Activated CD4-positive, alpha-beta T cell treated with anti-CD3 and anti-CD28 coated beads for 36 hours (primary cell): ENCODE measurements around the gene RAPGEF6. TPM values are rescaled to one million over a fixed set of nuclear protein-coding genes. Genes with fewer than 3 reads are reported as not detected.
"Not testable (repeated sequence)": the region's sequence is repeated elsewhere in the genome, so short reads cannot be mapped to it uniquely, and the experiment has no call there.

Experiments used
- ATAC-seq: fragments of 200-7000 bp; cut with Tn5 transposase; one replicate; pipeline ENCODE4 v1.10.0; 2021; ENCODE audit warnings: mild to moderate bottlenecking, moderate library complexity
- CTCF ChIA-PET: fragments of 350-600 bp; sonication (Branson Sonifier 250); formaldehyde crosslinking; loops from one replicate; lab custom pipeline; 2021; ENCODE audit warnings: antibody characterized with exemption; lab: Charles Lee
- POLR2A ChIA-PET: fragments of 350-600 bp; sonication (Branson Sonifier 250); formaldehyde crosslinking; loops from one replicate; lab custom pipeline; 2021; ENCODE audit warnings: antibody characterized with exemption, inconsistent platforms; lab: Charles Lee
- DNase-seq: peaks from one replicate; pipeline ENCODE4 v3.0.0-alpha.2; 2020
- H3K27ac Mint-ChIP-seq: one replicate; pipeline ENCODE4 v1.8.0; 2021; ENCODE audit warnings: mixed read lengths
- H3K27me3 Mint-ChIP-seq: one replicate; pipeline ENCODE4 v1.8.0; 2021; ENCODE audit warnings: mixed read lengths
- H3K36me3 Mint-ChIP-seq: one replicate; pipeline ENCODE4 v1.8.0; 2021; ENCODE audit warnings: low read depth, mixed read lengths
- H3K4me1 Mint-ChIP-seq: one replicate; pipeline ENCODE4 v1.8.0; 2021; ENCODE audit warnings: mixed read lengths
- H3K4me3 Mint-ChIP-seq: one replicate; pipeline ENCODE4 v1.8.0; 2021; ENCODE audit warnings: mild to moderate bottlenecking, moderate library complexity, mixed read lengths
- H3K9me3 Mint-ChIP-seq: one replicate; pipeline ENCODE4 v1.8.0; 2021; ENCODE audit warnings: low read depth, mixed read lengths
- intact Hi-C, 2 experiments: fragments of 100-400 bp; cut with DNase I in 1 of 2; cut with micrococcal nuclease in 1 of 2; formaldehyde crosslinking; loops; one replicate each; pipeline versions ENCODE4 v1.14.2 to v1.15.1; 2022 to 2024; cut with DNase I, micrococcal nuclease
- total RNA-seq, 2 experiments: library from RNA; stranded (reverse); gene quantifications; one replicate each; pipeline ENCODE4 v1.2.3, GENCODE V29; 2021

The RAPGEF6 gene
- total RNA-seq, 2 experiments from 2014 or later: 26.5 to 30.5 TPM

GRCh38 chr5:131405674-131406073, 229.4 kb downstream of the RAPGEF6 start:
- ChIA-PET CTCF (interaction anchor here (0.7 to 1.9 kb wide), 6 partner anchors 10 to 196 kb away, joined by 3 to 8 read pairs (median 3); no protein-coding TSS in a partner anchor), POLR2A (no interaction called here)
- Mint-ChIP-seq H3K4me1 (peaks cover 5% of the 10 kb centered on the region), H3K9me3 (peaks cover 13% of the 10 kb centered on the region), H3K36me3 (peaks cover 79% of the 10 kb centered on the region), H3K27ac (peak overlapping the region; percentile 13), H3K4me3 (no peak overlapping the region), H3K27me3 (no peaks in the 10 kb centered on the region)
- intact Hi-C loops: no loop called here
- DNase-seq (no peak), ATAC-seq (no peak)

DNA sequence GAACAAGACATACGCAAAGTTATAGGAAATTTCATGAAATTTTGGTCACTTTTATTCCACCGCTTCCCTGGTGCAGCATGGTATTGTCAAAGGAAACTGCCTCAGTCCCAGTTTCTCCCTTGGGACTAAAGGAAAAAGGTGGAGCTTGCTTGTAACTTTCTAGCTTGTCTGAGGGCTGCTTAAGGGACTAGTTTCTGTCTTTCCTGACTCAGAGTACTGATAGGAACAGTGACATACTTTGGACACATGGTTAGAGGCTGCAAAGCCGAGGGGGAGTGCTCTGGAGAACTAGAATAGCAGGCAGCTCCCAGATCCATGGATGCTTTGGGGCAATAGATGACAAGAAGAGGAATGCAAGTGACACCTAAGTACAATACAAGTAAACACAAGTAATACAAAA, 234.4 kb downstream of the RAPGEF6 start:
- H3K9me3 Mint-ChIP-seq: peaks cover 18% of the 10 kb centered on the region
- DNase-seq (no peak), ATAC-seq (no peak)
- intact Hi-C loops: no loop called here
- peak overlapping the region; percentile 4 for H3K4me3 Mint-ChIP-seq
- no peaks in the 10 kb centered on the region for H3K27me3 Mint-ChIP-seq
- peak overlapping the region; percentile 55 for H3K27ac Mint-ChIP-seq
- CTCF ChIA-PET: interaction anchor here (1.3 kb wide), 2 partner anchors 10 to 14 kb away, joined by 3 to 4 read pairs; no protein-coding TSS in a partner anchor
- H3K4me1 Mint-ChIP-seq: peaks cover 34% of the 10 kb centered on the region
- POLR2A ChIA-PET: interaction anchor here (0.5 kb wide), 1 partner anchor 133 kb away, joined by 4 read pairs; no protein-coding TSS in a partner anchor
- H3K36me3 Mint-ChIP-seq: peaks cover 84% of the 10 kb centered on the region

DNA sequence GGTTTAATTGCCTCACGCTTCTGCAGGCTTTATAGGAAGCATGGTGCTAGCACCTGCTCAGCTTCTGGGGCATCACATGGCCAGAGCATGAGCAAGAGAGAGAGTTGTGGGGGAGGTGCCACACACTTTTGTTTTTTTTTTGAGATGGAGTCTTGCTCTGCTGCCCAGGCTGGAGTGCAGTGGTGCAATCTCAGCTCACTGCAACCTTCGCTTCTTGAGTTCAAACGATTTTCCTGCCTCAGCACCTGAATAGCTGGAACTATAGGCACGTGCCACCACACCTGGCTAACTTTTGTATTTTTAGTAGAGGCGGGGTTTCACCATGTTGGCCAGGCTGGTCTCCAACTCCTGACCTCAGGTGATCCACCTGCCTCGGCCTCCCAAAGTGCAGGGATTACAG, 236.0 kb downstream of the RAPGEF6 start:
- H3K4me3 Mint-ChIP-seq, H3K27me3 Mint-ChIP-seq, intact Hi-C loops, DNase-seq, CTCF ChIA-PET, POLR2A ChIA-PET: not testable (repeated sequence)
- Mint-ChIP-seq H3K9me3 (peaks cover 18% of the 10 kb centered on the region), H3K36me3 (peaks cover 85% of the 10 kb centered on the region), H3K27ac (peak overlapping the region; percentile 23), H3K4me1 (peaks cover 47% of the 10 kb centered on the region)
- ATAC-seq: peak; percentile 13

GRCh38 chr5:131396630-131397273, 238.3 kb downstream of the RAPGEF6 start:
- peaks cover 86% of the 10 kb centered on the region for H3K36me3 Mint-ChIP-seq
- peaks cover 9% of the 10 kb centered on the region for H3K9me3 Mint-ChIP-seq
- DNase-seq (no peak), ATAC-seq (no peak)
- CTCF ChIA-PET: interaction anchor here (1.1 to 2.7 kb wide), 8 partner anchors 12 to 138 kb away, joined by 3 to 15 read pairs (median 5); no protein-coding TSS in a partner anchor
- H3K4me1 Mint-ChIP-seq: peaks cover 69% of the 10 kb centered on the region
- H3K27ac Mint-ChIP-seq: peak overlapping the region; percentile 90
- POLR2A ChIA-PET: interaction anchor here (1.0 to 1.4 kb wide), 2 partner anchors 11 to 133 kb away, joined by 4 to 7 read pairs; partner anchors contain the start of gene CDC42SE2
- H3K4me3 Mint-ChIP-seq: peak overlapping the region; percentile 49
- H3K27me3 Mint-ChIP-seq: no peaks in the 10 kb centered on the region
- intact Hi-C loops: loop anchor here (2.0 kb wide), 2 partner anchors 20 to 140 kb away; no protein-coding TSS in a partner anchor

- Mint-ChIP-seq H3K36me3 (peaks cover 86% of the 10 kb centered on the region), H3K27ac (peak overlapping the region; percentile 90), H3K4me3 (peak overlapping the region; percentile 49), H3K9me3 (peaks cover 9% of the 10 kb centered on the region), H3K4me1 (peaks cover 75% of the 10 kb centered on the region), H3K27me3 (no peaks in the 10 kb centered on the region)
- ATAC-seq: peak; percentile 79
- peak; percentile 52 for DNase-seq
- intact Hi-C loops: loop anchor here (2.0 kb wide), 2 partner anchors 21 to 141 kb away; no protein-coding TSS in a partner anchor
- ChIA-PET CTCF (interaction anchor here (0.6 to 2.7 kb wide), 10 partner anchors 11 to 137 kb away, joined by 3 to 15 read pairs (median 5); no protein-coding TSS in a partner anchor), POLR2A (interaction anchor here (0.6 to 1.4 kb wide), 5 partner anchors 11 to 732 kb away, joined by 3 to 7 read pairs (median 4); partner anchors contain the start of gene CDC42SE2)
Measured at GRCh38 chr5:131396015-131396414, 239.0 kb downstream of the RAPGEF6 start.

DNA sequence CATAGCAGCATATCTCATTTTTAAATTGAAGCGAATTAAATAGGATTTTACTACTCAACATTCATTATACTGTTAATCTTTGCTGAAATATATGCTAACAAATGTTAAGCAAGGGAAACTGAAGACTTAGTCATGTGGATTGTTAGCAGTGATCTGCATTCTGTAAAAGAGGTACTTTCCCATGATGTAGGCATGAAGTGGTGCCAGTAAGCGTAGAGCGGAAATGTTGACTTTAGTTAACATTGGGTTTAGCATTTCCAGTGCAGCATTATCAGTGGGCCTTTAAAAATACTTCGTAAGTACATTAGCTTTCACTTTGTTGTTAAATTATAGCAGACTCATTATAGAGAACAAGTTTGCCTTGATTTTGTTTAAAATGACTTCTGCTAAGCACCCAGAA, 240.9 kb downstream of the RAPGEF6 start:
- Mint-ChIP-seq H3K27me3 (no peaks in the 10 kb centered on the region), H3K4me3 (peak overlapping the region; percentile 65), H3K4me1 (peaks cover 85% of the 10 kb centered on the region), H3K9me3 (peaks cover 3% of the 10 kb centered on the region), H3K27ac (peak overlapping the region; percentile 97), H3K36me3 (peaks cover 89% of the 10 kb centered on the region)
- ChIA-PET CTCF (interaction anchor here (1.4 to 2.6 kb wide), 2 partner anchors 21 to 142 kb away, joined by 4 to 15 read pairs; no protein-coding TSS in a partner anchor), POLR2A (interaction anchor here (1.1 kb wide), 1 partner anchor 12 kb away, joined by 4 read pairs; no protein-coding TSS in a partner anchor)
- intact Hi-C loops: loop anchor here (1.0 to 5.0 kb wide), 4 partner anchors 12 to 708 kb away; no protein-coding TSS in a partner anchor
- DNase-seq (peak; percentile 68), ATAC-seq (peak; percentile 68)

DNA sequence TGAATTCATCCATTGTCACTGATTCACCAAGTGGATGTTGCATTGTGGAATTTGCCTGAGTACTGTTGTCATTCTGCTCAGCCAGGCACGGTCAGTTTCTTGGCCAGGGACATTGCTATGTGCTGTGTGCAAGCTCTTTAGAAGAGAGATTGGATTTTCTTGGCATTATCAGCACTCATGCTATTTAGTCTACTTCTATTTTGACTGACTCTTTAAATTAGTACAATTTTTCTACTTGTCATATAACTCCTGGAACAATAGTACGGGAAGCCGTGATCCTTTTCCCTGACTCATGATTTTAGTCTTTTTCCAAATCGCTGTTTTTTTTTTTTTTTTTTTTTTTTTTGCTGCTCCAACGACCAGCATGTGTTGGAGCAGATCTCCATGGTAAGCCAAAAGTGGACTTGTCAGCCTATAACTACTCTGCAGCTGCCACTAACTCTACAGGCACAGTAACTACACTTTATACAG, 241.5 kb downstream of the RAPGEF6 start:
- no peaks in the 10 kb centered on the region for H3K9me3 Mint-ChIP-seq
- H3K27me3 Mint-ChIP-seq: no peaks in the 10 kb centered on the region
- DNase-seq (no peak), ATAC-seq (no peak)
- peak overlapping the region; percentile 65 for H3K4me3 Mint-ChIP-seq
- intact Hi-C loops: loop anchor here in 1 of 2 experiments (5.0 kb wide), 2 partner anchors 629 to 709 kb away; no protein-coding TSS in a partner anchor
- peaks cover 85% of the 10 kb centered on the region for H3K4me1 Mint-ChIP-seq
- CTCF ChIA-PET: interaction anchor here (1.4 kb wide), 1 partner anchor 142 kb away, joined by 4 read pairs; no protein-coding TSS in a partner anchor
- peak overlapping the region; percentile 97 for H3K27ac Mint-ChIP-seq
- POLR2A ChIA-PET: interaction anchor here (0.6 kb wide), 1 partner anchor 707 kb away, joined by 3 read pairs; no protein-coding TSS in a partner anchor
- H3K36me3 Mint-ChIP-seq: peaks cover 87% of the 10 kb centered on the region

GRCh38 chr5:131392466-131393095, 242.4 kb downstream of the RAPGEF6 start:
- intact Hi-C loops: loop anchor here in 1 of 2 experiments (5.0 kb wide), 2 partner anchors 630 to 710 kb away; no protein-coding TSS in a partner anchor
- H3K27me3 Mint-ChIP-seq: no peaks in the 10 kb centered on the region
- ATAC-seq (no peak), DNase-seq (no peak)
- peaks cover 83% of the 10 kb centered on the region for H3K36me3 Mint-ChIP-seq
- H3K9me3 Mint-ChIP-seq: no peaks in the 10 kb centered on the region
- H3K27ac Mint-ChIP-seq: peak overlapping the region; percentile 97
- CTCF ChIA-PET: no interaction called here
- peaks cover 90% of the 10 kb centered on the region for H3K4me1 Mint-ChIP-seq
- H3K4me3 Mint-ChIP-seq: no peak overlapping the region
- POLR2A ChIA-PET: interaction anchor here (0.6 kb wide), 2 partner anchors 9 to 129 kb away, joined by 4 to 8 read pairs; no protein-coding TSS in a partner anchor

- POLR2A ChIA-PET: interaction anchor here (0.8 to 1.2 kb wide), 3 partner anchors 12 to 119 kb away, joined by 3 to 5 read pairs (median 5); no protein-coding TSS in a partner anchor
- intact Hi-C loops: loop anchor here in 1 of 2 experiments (5.0 kb wide), 2 partner anchors 632 to 712 kb away; no protein-coding TSS in a partner anchor
- no peak overlapping the region for H3K4me3 Mint-ChIP-seq
- no peak for ATAC-seq
- CTCF ChIA-PET: interaction anchor here (0.9 to 1.2 kb wide), 2 partner anchors 24 to 109 kb away, joined by 4 to 5 read pairs; no protein-coding TSS in a partner anchor
- peaks cover 91% of the 10 kb centered on the region for H3K4me1 Mint-ChIP-seq
- H3K27me3 Mint-ChIP-seq: no peaks in the 10 kb centered on the region
- H3K9me3 Mint-ChIP-seq: no peaks in the 10 kb centered on the region
- H3K36me3 Mint-ChIP-seq: peaks cover 81% of the 10 kb centered on the region
- H3K27ac Mint-ChIP-seq: peak overlapping the region; percentile 84
- no peak for DNase-seq
Measured at GRCh38 chr5:131389869-131390265, 245.2 kb downstream of the RAPGEF6 start.

DNA sequence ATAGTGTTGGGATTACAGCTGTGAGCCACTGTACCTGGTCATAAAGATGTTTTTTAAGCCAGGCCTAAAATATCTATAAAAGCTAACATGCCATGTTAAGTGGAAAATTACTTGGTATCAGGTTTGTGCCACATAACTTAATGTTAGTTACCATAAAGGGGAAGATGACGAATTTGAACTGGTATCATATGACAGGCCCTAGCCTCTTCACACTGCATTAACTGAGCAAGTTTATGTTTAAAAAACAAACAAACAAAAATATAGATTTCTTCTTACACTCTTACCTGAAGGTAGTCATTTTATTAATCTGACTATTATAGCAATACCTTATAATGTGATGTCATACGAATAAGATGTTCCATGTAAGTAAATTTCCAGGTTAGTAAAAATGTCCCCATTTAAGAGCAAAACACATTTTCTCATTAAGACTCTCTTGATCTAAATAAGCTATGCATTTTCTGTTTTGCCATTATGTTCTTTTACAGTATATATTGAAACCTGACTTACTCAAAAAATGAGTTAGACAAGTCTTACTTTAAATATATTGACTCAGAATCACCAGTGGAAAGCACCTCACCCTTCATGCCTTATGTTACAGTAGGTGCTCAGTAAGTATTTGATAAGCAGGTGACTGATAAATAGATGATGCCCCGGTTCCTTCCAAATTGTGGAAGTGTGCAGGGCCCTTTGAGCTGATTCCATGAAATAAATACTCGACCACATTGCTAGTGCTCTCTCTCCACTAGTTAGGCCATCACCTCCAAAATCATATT, 245.7 kb downstream of the RAPGEF6 start:
- DNase-seq (peak; percentile 42), ATAC-seq (peak; percentile 69)
- peaks cover 81% of the 10 kb centered on the region for H3K36me3 Mint-ChIP-seq
- no peaks in the 10 kb centered on the region for H3K27me3 Mint-ChIP-seq
- POLR2A ChIA-PET: interaction anchor here (0.6 to 1.2 kb wide), 5 partner anchors 11 to 141 kb away, joined by 3 to 5 read pairs (median 5); no protein-coding TSS in a partner anchor
- H3K27ac Mint-ChIP-seq: peak overlapping the region; percentile 91
- intact Hi-C loops: no loop called here
- H3K4me3 Mint-ChIP-seq: peak overlapping the region; percentile 19
- peaks cover 94% of the 10 kb centered on the region for H3K4me1 Mint-ChIP-seq
- CTCF ChIA-PET: interaction anchor here (0.6 to 1.2 kb wide), 9 partner anchors 12 to 419 kb away, joined by 3 to 5 read pairs (median 3); no protein-coding TSS in a partner anchor
- no peaks in the 10 kb centered on the region for H3K9me3 Mint-ChIP-seq
